Measurements from ENCODE around the gene UNC5B. TPM values are rescaled to one million over a fixed set of nuclear protein-coding genes. Genes with fewer than 3 reads are reported as not detected.

The UNC5B gene
- total RNA-seq, 4 donors from 2014 or later = 3.9 to 7.1 (median 5.7) TPM

GRCh38 chr10:71338728-71339495 lies 126.5 kb downstream of the UNC5B start:
- Histone ChIP-seq H3K36me3 (no peaks in the 10 kb centered on the region), H3K4me3 (replicated peaks in 1 of 3) (no peak overlapping the region), H3K27me3 (no peaks in the 10 kb centered on the region), H3K9me3 (no peaks in the 10 kb centered on the region), H3K27ac (no peak overlapping the region), H3K4me1 (peaks cover 16 to 29% of the 10 kb centered on the region in 2 donors)
- 85 to 87% methylated on average over 13 of the region's 13 CpGs for WGBS, 2 donors
- intact Hi-C loops (cut with DNase I) = no loop called here
- TF ChIP-seq POLR2A (IDR thresholded peaks at IDR 0.05) (no peak), CTCF (IDR thresholded peaks at IDR 0.05) (no peak)
- DNase-seq = no peak

GRCh38 chr10:71339796-71340589 lies 127.6 kb downstream of the UNC5B start:
- 93 to 94% methylated on average over 10 of the region's 10 CpGs for WGBS, 2 donors
- H3K4me1 ChIP-seq = peaks cover 16 to 36% of the 10 kb centered on the region in 2 donors
- H3K4me3 ChIP-seq (replicated peaks in 1 of 3) = no peak overlapping the region
- DNase-seq = no peak
- no peaks in the 10 kb centered on the region for H3K27me3 ChIP-seq
- no peak for TF ChIP-seq CTCF (IDR thresholded peaks at IDR 0.05)
- H3K36me3 ChIP-seq = no peaks in the 10 kb centered on the region
- H3K27ac ChIP-seq = no peak overlapping the region
- no peaks in the 10 kb centered on the region for H3K9me3 ChIP-seq
- intact Hi-C loops (cut with DNase I) = no loop called here

GRCh38 chr10:71342573-71343391 lies 130.4 kb downstream of the UNC5B start:
- intact Hi-C loops (cut with DNase I) = no loop called here
- H3K4me3 ChIP-seq (replicated peaks in 1 of 3) = no peak overlapping the region
- no peaks in the 10 kb centered on the region for H3K9me3 ChIP-seq
- DNase-seq = no peak
- H3K27me3 ChIP-seq = no peaks in the 10 kb centered on the region
- no peak overlapping the region for H3K27ac ChIP-seq
- WGBS, 2 donors = 90 to 91% methylated on average over 8 of the region's 8 CpGs
- TF ChIP-seq POLR2A (IDR thresholded peaks at IDR 0.05) (no peak), CTCF (IDR thresholded peaks at IDR 0.05) (no peak)
- H3K4me1 ChIP-seq = peaks cover 0 to 15% of the 10 kb centered on the region in 2 donors
- H3K36me3 ChIP-seq = no peaks in the 10 kb centered on the region

- DNase-seq = no peak
These were observed 131.0 kb downstream of the UNC5B start for GRCh38 chr10:71343392-71343773.

More at GRCh38 chr10:71343392-71343773, 131.0 kb downstream of the UNC5B start:
- intact Hi-C loops (cut with DNase I) = no loop called here
- H3K27me3 ChIP-seq = no peaks in the 10 kb centered on the region
- 92 to 96% methylated on average over 5 of the region's 5 CpGs for WGBS, 2 donors
- H3K9me3 ChIP-seq = no peaks in the 10 kb centered on the region
- H3K27ac ChIP-seq = no peak overlapping the region
- H3K4me3 ChIP-seq (replicated peaks in 1 of 3) = no peak overlapping the region
- peaks cover 0 to 15% of the 10 kb centered on the region in 2 donors for H3K4me1 ChIP-seq
- no peaks in the 10 kb centered on the region for H3K36me3 ChIP-seq
- TF ChIP-seq CTCF (IDR thresholded peaks at IDR 0.05) (no peak), POLR2A (IDR thresholded peaks at IDR 0.05) (no peak)

Data from thyroid gland (tissue), 4 donors.